ENCODE data around the gene DPH3.
A peak's percentile ranks its signal among the peaks of the same experiment; 100 is the strongest.
"Not testable (repeated sequence)": the region's sequence is repeated elsewhere in the genome, so short reads cannot be mapped to it uniquely, and the experiment has no call there.

Gene DPH3

DNA sequence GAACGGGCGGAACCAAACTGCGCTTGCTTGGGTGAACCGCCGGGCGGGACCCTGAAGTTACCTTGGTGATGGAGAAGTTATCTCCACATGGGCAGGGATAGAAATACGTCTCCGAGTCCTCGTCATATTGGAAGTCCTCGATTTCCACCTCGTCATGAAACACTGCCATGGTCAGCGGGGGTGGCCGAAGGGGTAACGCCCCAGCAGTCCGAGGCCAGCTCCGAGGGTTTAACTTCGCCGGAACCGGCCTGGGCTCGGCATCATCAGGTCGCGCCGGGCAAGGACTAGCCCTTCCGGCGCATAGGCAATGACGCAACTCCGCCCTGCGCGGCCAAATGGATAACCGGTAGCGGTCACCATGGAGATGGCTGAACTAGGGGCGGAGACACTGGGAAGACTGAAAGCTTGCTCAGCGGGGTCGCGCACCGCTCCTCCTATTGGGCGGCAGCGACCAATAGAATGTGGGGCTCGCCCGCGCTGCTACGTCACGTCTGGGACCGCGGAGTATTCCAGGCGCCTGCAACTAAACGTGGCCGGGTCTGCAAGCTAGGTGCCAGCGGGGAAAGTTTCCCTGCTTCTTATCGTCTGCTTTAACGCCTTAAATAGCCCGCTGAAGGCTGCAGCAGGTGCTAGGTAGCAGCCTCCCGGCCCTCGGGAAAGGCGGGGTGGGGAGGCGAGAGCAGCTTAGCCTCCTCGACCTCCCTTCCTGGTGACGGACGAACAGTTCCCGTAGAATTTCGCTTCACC, at the start of gene DPH3, which contains the start of gene OXNAD1:
DPH3 (minus strand) TSS at position 236 of the 747 bp plus-strand sequence; CDS start at position 169, 67 bp downstream.
OXNAD1 (plus strand) TSS at position 505 of the 747 bp plus-strand sequence. CDS start 5,741 bp downstream, outside the sequence.
- DNase-seq (ENCODE audit: low read depth in 1 of 2, low spot score in 1 of 2): peak; percentile 99

- no peak for DNase-seq (ENCODE audit: low read depth in 1 of 2, low spot score in 1 of 2)
These were observed 49.3 kb upstream of the DPH3 start for GRCh38 chr3:16313886-16314645.

DNA sequence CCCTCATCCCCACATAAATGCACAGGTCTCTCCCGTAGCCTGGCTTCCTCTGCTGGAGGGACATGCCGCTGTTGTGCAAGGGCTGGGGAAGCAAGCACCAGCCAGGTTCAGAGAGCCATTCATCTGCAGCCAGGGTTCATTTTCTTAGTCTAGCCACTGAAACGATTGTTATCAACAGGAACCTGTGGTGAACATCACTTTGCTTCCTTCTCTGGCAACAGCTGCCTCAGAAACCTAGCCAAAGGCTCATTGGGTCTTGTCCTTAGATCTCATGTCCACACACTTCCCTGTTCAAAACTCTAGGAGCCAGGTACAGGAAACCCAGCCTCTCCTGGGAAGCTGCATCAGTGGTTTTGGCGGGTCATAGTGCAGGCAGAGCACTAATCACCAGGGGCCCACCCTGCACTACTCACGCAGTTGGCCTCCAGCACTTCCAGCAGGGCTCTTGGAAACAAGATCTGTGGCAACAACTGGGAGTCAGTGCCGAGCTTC, 47.3 kb upstream of the DPH3 start:
- DNase-seq (ENCODE audit: low read depth in 1 of 2, low spot score in 1 of 2): no peak

DNA sequence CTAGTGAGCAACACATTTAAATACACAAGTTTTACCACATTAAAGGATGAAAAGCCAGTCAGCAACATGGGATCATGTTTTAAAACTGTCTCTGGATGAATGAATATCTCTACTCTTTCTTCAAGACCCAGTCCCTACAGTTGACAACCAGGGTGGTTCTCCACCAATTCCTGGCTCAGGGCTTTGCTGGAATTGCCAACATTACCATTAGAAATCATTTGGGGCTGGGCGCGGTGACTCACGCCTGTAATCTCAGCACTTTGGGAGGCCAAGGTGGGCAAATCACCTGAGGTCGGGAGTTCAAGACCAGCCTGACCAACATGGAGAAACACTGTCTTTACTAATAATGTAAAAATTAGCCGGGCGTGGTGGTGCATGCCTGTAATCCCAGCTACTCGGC, 45.7 kb upstream of the DPH3 start:
- not testable (repeated sequence) for DNase-seq (ENCODE audit: low read depth in 1 of 2, low spot score in 1 of 2)

- DNase-seq (ENCODE audit: low read depth in 1 of 2, low spot score in 1 of 2): peak in 1 of 2 donors; percentile 60
These were observed 44.8 kb upstream of the DPH3 start for GRCh38 chr3:16309558-16309957.

GRCh38 chr3:16308727-16309126, 44.0 kb upstream of the DPH3 start:
- DNase-seq (ENCODE audit: low read depth in 1 of 2, low spot score in 1 of 2): no peak

DNA sequence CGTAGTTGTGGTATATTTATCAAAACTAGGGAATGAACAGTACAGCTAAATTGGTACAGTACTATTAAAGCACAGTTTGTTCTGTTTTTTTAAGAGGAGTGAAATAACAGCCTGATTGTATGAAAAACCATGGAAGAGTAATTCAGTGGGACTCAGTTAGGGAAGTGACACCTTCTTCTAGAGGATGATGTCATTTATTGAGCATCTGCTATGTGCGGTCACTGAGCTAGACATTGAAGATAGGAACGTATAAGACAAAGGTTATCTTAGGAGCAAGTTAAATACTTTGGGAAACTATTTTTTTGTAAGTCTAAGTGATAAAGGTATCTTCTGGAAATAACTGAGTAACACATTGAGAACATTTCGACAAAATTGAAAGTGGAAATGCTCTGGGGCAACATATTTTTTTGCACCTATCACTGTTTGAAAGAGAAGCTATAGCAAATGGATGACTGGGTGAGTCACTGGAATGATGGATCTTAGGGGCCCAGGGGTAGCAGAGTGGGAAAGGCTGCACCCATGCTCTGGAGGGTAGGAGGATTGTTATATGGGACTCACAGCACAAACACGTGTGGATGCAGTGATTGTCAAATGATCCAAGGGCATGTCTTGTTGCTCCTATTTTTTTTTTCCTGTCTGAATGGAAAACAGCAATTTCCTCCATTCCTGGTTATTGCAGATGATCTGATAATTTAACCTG, 43.2 kb upstream of the DPH3 start:
- DNase-seq (ENCODE audit: low read depth in 1 of 2, low spot score in 1 of 2): no peak

DNA sequence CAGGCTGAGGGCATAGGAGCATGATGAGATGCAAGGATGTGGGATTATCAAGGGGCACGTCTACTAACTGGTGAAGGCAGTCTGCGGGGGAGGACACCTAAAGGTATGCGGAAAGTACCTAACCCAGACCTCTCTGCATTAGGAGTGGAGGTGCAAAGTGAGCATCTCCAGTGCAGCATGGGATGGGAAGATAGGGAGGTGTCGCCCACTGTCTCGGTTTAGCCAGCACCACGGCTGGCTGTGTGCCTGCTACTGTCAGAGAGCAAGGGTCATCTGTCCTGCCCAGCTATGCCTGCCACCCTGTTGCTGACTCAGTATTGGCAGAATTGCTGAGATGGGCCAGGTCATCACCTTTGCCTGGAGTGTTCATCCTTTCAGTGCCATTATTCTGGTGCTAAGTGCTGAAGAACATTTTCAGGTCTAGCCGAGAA, 40.4 kb upstream of the DPH3 start:
- no peak for DNase-seq (ENCODE audit: low read depth in 1 of 2, low spot score in 1 of 2)

GRCh38 chr3:16304061-16305010, 39.6 kb upstream of the DPH3 start:
- no peak for DNase-seq (ENCODE audit: low read depth in 1 of 2, low spot score in 1 of 2)

DNA sequence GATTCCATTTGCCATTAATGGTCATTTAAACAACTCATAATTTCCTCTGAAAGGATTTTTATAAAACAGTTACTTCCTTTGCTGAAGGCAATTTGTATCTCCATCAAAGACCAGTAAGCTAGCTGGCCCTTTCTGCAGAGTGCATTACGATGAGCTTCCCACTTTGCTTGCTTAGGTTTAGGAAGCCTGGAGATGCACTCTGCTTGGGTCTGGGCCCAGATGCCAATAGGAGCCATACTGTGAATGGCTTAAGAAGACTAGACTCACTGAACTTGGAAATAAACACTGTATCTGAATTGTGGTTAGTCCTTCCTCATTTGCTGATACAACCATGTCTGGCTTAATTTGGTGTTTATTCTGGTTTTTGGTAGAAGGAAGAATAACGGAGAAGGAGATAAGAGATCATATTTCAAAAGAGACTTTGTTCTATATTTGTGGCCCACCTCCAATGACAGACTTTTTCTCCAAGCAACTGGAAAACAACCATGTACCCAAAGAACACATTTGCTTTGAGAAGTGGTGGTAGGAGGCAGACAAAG, 38.4 kb upstream of the DPH3 start:
- no peak for DNase-seq (ENCODE audit: low read depth in 1 of 2, low spot score in 1 of 2)

DNA sequence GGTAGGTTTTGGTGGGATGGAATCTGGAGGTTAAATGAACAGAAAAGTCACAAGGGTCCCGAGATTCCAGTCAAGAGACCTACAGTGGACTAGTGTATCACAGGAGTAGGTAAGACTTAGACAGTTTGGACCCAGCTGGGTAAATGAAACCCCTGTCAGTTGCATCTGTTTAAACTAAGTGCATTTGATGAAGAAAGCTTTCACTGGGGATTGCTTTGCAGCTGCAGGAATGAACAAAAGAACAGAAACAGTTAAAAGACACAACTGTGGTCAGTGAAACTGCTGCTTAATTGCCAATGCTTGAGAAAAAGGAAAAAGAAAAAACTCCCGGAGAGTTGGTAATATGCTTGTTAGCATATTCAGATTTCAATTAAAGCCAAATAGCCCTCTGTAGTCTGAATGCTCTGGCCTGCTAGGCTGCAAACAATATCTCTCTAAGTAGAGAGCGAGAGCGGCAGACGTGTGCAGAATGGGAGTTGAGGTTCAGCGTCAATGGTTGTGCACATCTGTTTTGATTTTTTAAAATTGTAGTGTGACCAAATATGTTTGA, 37.4 kb upstream of the DPH3 start:
- DNase-seq (ENCODE audit: low read depth in 1 of 2, low spot score in 1 of 2): no peak

DNA sequence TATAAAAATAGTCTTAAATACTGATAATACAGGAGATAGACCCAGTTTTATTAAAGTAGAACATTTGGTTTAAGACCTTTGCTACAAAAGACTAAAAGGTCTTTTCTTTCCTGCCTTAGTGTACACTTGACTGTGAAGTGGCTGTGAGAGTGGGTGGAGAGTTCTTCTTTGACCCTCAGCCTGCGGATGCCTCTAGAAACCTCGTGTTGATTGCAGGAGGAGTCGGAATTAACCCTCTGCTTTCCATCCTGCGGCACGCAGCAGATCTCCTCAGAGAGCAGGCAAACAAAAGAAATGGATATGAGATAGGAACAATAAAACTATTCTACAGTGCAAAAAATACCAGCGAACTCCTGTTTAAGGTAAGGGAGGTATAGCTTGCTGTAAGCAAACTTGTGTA, 36.8 kb upstream of the DPH3 start:
- DNase-seq (ENCODE audit: low read depth in 1 of 2, low spot score in 1 of 2): no peak

- no peak for DNase-seq (ENCODE audit: low read depth in 1 of 2, low spot score in 1 of 2)
These were observed 36.2 kb upstream of the DPH3 start for GRCh38 chr3:16300881-16301359.

DNA sequence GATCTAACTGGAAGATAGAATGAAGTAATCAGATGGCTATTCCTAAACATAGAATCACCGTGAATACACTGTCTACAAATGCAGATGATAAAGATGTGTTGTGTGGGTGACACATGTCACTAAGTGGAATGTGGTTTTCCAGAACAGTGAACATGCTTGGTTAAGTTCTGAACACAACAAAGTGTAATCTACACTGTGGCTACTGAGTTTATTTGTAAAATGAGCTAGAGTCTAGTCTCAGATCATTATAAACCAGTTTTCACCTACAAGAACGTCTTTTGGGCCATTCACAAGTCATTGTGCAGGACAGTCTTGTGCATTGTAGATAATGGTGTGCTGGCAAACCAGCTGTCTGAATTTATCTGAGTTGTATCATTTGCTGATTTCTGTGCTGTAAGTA, 35.6 kb upstream of the DPH3 start:
- no peak for DNase-seq (ENCODE audit: low read depth in 1 of 2, low spot score in 1 of 2)

GRCh38 chr3:16299746-16300145, 35.0 kb upstream of the DPH3 start:
- no peak for DNase-seq (ENCODE audit: low read depth in 1 of 2, low spot score in 1 of 2)

- no peak for DNase-seq (ENCODE audit: low read depth in 1 of 2, low spot score in 1 of 2)
These were observed 34.1 kb upstream of the DPH3 start for GRCh38 chr3:16298891-16299290.

- DNase-seq (ENCODE audit: low read depth in 1 of 2, low spot score in 1 of 2): no peak
These were observed 33.5 kb upstream of the DPH3 start for GRCh38 chr3:16297997-16298885.

DNA sequence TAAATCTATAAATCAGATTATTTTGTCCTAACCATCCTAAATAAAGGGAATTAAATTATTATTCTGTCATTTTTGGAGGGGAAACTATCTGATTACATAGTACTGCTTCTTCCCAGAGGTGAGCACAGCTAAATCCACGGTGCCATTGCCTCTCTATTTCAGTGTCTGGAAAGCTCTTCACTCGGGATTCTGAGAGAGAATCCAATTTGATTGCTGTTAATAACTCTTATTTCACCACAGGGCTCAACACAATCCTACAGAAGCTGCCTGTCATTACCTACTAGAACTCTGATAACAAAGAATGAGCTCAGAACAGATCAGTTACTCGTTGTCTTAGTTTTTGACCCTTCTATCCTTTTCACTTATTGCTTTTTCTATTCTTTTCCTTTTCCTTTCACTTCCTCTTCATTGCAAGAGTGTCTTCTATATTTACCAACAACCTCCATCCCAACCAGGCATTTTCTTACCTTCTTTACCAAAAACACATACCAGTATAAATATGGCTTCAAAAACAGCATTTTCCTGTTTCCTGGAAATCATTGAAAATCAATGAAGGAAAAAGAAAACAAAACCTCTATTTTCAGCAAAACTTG, 30.7 kb upstream of the DPH3 start:
- no peak for DNase-seq (ENCODE audit: low read depth in 1 of 2, low spot score in 1 of 2)
